ENCODE results near the gene TRIM72. TPM values are rescaled to one million over a fixed set of nuclear protein-coding genes. Genes with fewer than 3 reads are reported as not detected.
A peak's percentile ranks its signal among the peaks of the same experiment; 100 is the strongest.

Gene TRIM72
- total RNA-seq, 4 donors from 2014 or later: 0.19 TPM; not detected in 3

GRCh38 chr16:31253642-31254045 is 39.7 kb downstream of the TRIM72 start:
- H3K4me3 ChIP-seq (ENCODE audit: low read depth, poor library complexity, severe bottlenecking): no peak overlapping the region
- intact Hi-C loops (cut with DNase I; ENCODE audit: low total_unique reads): no loop called here
- WGBS, 2 donors: 29 to 35% methylated on average over 5 of the region's 5 CpGs
- TF ChIP-seq POLR2A (IDR thresholded peaks at IDR 0.05): no peak
- TF ChIP-seq, protein P1, sequence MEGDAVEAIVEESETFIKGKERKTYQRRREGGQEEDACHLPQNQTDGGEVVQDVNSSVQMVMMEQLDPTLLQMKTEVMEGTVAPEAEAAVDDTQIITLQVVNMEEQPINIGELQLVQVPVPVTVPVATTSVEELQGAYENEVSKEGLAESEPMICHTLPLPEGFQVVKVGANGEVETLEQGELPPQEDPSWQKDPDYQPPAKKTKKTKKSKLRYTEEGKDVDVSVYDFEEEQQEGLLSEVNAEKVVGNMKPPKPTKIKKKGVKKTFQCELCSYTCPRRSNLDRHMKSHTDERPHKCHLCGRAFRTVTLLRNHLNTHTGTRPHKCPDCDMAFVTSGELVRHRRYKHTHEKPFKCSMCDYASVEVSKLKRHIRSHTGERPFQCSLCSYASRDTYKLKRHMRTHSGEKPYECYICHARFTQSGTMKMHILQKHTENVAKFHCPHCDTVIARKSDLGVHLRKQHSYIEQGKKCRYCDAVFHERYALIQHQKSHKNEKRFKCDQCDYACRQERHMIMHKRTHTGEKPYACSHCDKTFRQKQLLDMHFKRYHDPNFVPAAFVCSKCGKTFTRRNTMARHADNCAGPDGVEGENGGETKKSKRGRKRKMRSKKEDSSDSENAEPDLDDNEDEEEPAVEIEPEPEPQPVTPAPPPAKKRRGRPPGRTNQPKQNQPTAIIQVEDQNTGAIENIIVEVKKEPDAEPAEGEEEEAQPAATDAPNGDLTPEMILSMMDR (IDR thresholded peaks at IDR 0.05): no peak
- peak; percentile 57 to 88 for DNase-seq (ENCODE audit: low spot score in 2 of 2)

GRCh38 chr16:31256466-31256865 is 42.5 kb downstream of the TRIM72 start:
- DNase-seq (ENCODE audit: low spot score in 2 of 2): no peak
- intact Hi-C loops (cut with DNase I; ENCODE audit: low total_unique reads): no loop called here
- 77 to 79% methylated on average over 8 of the region's 8 CpGs for WGBS, 2 donors
- no peak overlapping the region for H3K4me3 ChIP-seq (ENCODE audit: low read depth, poor library complexity, severe bottlenecking)
- TF ChIP-seq POLR2A (IDR thresholded peaks at IDR 0.05): no peak
- TF ChIP-seq, protein P1 (IDR thresholded peaks at IDR 0.05): no peak

GRCh38 chr16:31258366-31258765 is 44.4 kb downstream of the TRIM72 start:
- H3K4me3 ChIP-seq (ENCODE audit: low read depth, poor library complexity, severe bottlenecking): no peak overlapping the region
- 88% methylated on average over 4 of the region's 4 CpGs for WGBS, 2 donors
- DNase-seq (ENCODE audit: low spot score in 2 of 2): peak in 1 of 2 donors; percentile 65
- TF ChIP-seq POLR2A (IDR thresholded peaks at IDR 0.05): no peak
- TF ChIP-seq, protein P1 (IDR thresholded peaks at IDR 0.05): no peak
- intact Hi-C loops (cut with DNase I; ENCODE audit: low total_unique reads): no loop called here

GRCh38 chr16:31260136-31260931 is 46.4 kb downstream of the TRIM72 start:
- no peak overlapping the region for H3K4me3 ChIP-seq (ENCODE audit: low read depth, poor library complexity, severe bottlenecking)
- intact Hi-C loops (cut with DNase I; ENCODE audit: low total_unique reads): no loop called here
- no peak for TF ChIP-seq POLR2A (IDR thresholded peaks at IDR 0.05)
- TF ChIP-seq, protein P1 (IDR thresholded peaks at IDR 0.05): no peak
- no peak for DNase-seq (ENCODE audit: low spot score in 2 of 2)
- WGBS, 2 donors: 49 to 54% methylated on average over 14 of the region's 14 CpGs

DNA sequence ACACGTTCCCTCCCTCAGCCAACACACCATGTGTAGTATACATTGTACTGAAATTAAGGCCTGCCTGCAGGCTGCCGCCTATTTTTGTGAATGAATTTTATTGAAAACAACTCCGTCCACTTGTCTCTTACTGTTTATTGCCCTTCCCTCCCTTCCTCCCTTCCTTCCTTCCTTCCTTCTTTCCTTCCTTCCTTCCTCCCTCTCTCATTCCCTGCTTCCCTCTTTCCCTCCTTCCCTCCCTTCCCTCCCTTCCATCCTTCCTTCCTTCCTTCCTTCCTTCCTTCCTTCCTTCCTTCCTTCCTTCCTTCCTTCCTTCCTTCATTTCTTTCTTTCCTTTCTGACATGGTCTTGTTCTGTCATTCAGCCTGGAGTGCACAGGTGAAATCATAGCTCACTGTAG is 48.2 kb downstream of the TRIM72 start:
- intact Hi-C loops (cut with DNase I; ENCODE audit: low total_unique reads): no loop called here
- no peak for TF ChIP-seq POLR2A (IDR thresholded peaks at IDR 0.05)
- TF ChIP-seq, protein P1 (IDR thresholded peaks at IDR 0.05): no peak
- DNase-seq (ENCODE audit: low spot score in 2 of 2): no peak
- WGBS, 2 donors: 77 to 83% methylated on average over 3 of the region's 3 CpGs
- no peak overlapping the region for H3K4me3 ChIP-seq (ENCODE audit: low read depth, poor library complexity, severe bottlenecking)

Measured in lower leg skin (tissue), 4 donors.